NCI-H2107 treated with DMSO at 0.1 percent for 48 hours (cell line): Measurements from ENCODE around the gene PRCC.
A peak's percentile ranks its signal among the peaks of the same experiment; 100 is the strongest.

ENCODE experiments used
- DNase-seq: peaks from one replicate; lab custom pipeline; 2025; ENCODE audit not compliant: unreplicated experiment; lab: John Stamatoyannopoulos, UW

Gene PRCC

GRCh38 chr1:156813298-156813697 is 46.0 kb downstream of the PRCC start:
- no peak for DNase-seq

GRCh38 chr1:156813750-156814570 is 46.6 kb downstream of the PRCC start:
- no peak for DNase-seq

- no peak for DNase-seq
Observed at GRCh38 chr1:156814571-156815260, 47.4 kb downstream of the PRCC start.

- DNase-seq, result no peak
Observed at GRCh38 chr1:156815307-156815826, 48.0 kb downstream of the PRCC start.

- no peak for DNase-seq
Observed at GRCh38 chr1:156815961-156816422, 48.7 kb downstream of the PRCC start.

- no peak for DNase-seq
Observed at GRCh38 chr1:156816561-156817328, 49.4 kb downstream of the PRCC start, which contains the start of gene SH2D2A. Gene SH2D2A (minus strand): TSS chr1:156816848. CDS start chr1:156816708, 140 bp downstream.

- DNase-seq, result no peak
Observed at GRCh38 chr1:156821801-156822200, 54.5 kb downstream of the PRCC start.

GRCh38 chr1:156822680-156823079 is 55.3 kb downstream of the PRCC start:
- no peak for DNase-seq

- no peak for DNase-seq
Observed at GRCh38 chr1:156823210-156823790, 56.0 kb downstream of the PRCC start.

GRCh38 chr1:156826630-156827029 is 59.3 kb downstream of the PRCC start:
- no peak for DNase-seq

GRCh38 chr1:156828400-156829124 is 61.2 kb downstream of the PRCC start:
- no peak for DNase-seq

GRCh38 chr1:156832434-156832833 is 65.1 kb downstream of the PRCC start:
- no peak for DNase-seq

- peak; percentile 14 for DNase-seq
Observed at GRCh38 chr1:156833603-156834002, 66.3 kb downstream of the PRCC start.

- no peak for DNase-seq
Observed at GRCh38 chr1:156834322-156834721, 67.0 kb downstream of the PRCC start.

- DNase-seq, result no peak
Observed at GRCh38 chr1:156836041-156836654, 68.8 kb downstream of the PRCC start.

GRCh38 chr1:156836892-156837291 is 69.6 kb downstream of the PRCC start:
- DNase-seq, result no peak

- peak; percentile 23 for DNase-seq
Observed at GRCh38 chr1:156838972-156839371, 71.6 kb downstream of the PRCC start.

- DNase-seq, result peak; percentile 16
Observed at GRCh38 chr1:156839426-156840109, 72.2 kb downstream of the PRCC start.
